ENCODE measurements around the gene ARHGAP42.

GRCh38 chr11:100930185-100930778, 243.2 kb downstream of the ARHGAP42 start:
- TF ChIP-seq PPARA (CRISPR knock-in tag; IDR thresholded peaks at IDR 0.05; ENCODE audit: borderline replicate concordance) (no peak), ZNF70 (CRISPR knock-in tag; IDR thresholded peaks at IDR 0.05) (no peak), ARNTL (CRISPR knock-in tag; IDR thresholded peaks at IDR 0.05; ENCODE audit: borderline replicate concordance, low read depth) (no peak), BACH2 (CRISPR knock-in tag; IDR thresholded peaks at IDR 0.05; ENCODE audit: borderline replicate concordance) (no peak), PATZ1 (CRISPR knock-in tag; IDR thresholded peaks at IDR 0.05; ENCODE audit: borderline replicate concordance) (no peak), ISL1 (CRISPR knock-in tag; IDR thresholded peaks at IDR 0.05) (no peak), CSDC2 (CRISPR knock-in tag; IDR thresholded peaks at IDR 0.05) (no peak), CREB5 (CRISPR knock-in tag; IDR thresholded peaks at IDR 0.05; ENCODE audit: low read depth) (no peak), RARB (CRISPR knock-in tag; IDR thresholded peaks at IDR 0.05) (no peak), ZNF565 (CRISPR knock-in tag; conservative IDR thresholded peaks at IDR 0.05; ENCODE audit: low read depth) (no peak), ZFP3 (CRISPR knock-in tag; IDR thresholded peaks at IDR 0.05) (no peak), SNAI2 (CRISPR knock-in tag; IDR thresholded peaks at IDR 0.05) (no peak), TOX (CRISPR knock-in tag; IDR thresholded peaks at IDR 0.05; ENCODE audit: borderline replicate concordance) (no peak), ZFP30 (CRISPR knock-in tag; IDR thresholded peaks at IDR 0.05) (no peak)
